GM18517 (cell line): Measurements from ENCODE around the gene FOXC1.

Experiments
- ATAC-seq: cut with Tn5 transposase; IDR thresholded peaks from one replicate; pipeline ENCODE4 v1.9.1; 2021; ENCODE audit warnings: mild to moderate bottlenecking, moderate library complexity; ENCODE audit not compliant: unreplicated experiment

Gene FOXC1

DNA sequence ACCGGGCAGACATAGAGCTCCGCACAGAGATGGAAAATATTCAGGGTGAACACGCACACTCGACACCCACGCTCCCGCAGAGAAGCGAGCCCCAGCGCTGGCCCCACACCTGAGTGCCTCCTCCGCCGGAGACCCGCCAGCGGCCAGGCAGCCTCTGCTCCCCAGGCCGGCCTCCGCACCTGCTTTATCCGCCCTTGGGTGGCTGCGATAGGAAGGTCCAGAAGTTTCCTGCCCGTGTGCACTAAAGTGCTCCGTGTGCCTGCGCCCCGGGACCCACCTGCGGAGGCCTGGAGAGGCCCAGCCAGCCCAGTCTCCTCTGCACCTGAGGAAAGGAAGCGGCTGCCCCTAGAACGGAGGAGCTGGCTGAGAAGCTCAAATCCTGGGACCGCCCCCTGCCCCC, 10.8 kb upstream of the FOXC1 start:
- no peak for ATAC-seq

GRCh38 chr6:1599469-1599868, 10.2 kb upstream of the FOXC1 start:
- ATAC-seq = no peak

DNA sequence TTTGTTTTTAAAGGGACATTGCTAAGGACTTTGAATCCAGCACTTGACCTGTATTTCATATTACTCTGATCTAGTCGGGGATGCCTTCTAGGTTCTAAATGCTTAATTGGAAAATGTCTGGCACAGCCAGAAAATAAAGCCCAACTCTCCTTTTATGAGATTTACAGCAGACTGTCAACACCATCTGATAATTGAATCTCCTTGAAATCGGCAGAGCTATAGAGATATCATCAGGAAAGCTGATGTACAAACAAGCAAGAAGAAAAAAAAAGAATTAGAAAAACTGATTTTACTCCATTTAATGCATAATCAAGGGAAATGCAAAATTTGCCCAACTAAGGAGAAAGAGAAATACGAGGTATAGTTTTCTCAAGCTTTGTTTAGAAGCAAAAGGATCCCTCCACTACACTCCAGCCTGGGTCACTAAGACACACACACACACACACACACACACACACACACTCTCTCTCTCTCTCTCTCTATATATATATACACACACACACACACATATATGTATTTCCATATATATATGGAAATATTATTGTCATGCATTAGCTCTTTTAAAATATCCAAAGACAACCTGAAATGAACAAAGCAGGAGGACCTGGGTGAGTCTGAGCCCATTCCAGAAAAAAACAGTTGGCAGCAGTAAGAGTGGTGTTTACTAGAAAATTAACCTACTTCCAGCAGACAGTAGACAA, 9.5 kb upstream of the FOXC1 start:
- ATAC-seq = no peak

DNA sequence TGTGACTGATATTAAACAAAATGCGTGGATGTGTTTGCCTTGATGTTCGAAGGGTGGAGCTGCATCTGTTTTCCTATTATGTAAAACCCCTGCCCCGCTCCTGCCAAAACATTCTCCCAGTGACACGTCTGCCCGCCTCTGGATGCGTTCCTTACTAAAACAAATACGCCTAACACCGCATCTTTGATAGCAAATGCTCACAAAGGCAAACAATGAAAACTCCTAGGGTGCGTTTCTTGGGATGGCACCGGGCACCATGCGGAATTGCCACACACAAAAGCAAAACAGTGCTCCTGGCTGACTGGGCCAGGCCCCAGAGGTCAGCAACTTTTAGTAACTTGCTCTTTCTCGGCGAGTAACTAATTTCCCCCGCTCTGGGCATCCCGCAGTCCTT, 9.0 kb upstream of the FOXC1 start:
- ATAC-seq = no peak

DNA sequence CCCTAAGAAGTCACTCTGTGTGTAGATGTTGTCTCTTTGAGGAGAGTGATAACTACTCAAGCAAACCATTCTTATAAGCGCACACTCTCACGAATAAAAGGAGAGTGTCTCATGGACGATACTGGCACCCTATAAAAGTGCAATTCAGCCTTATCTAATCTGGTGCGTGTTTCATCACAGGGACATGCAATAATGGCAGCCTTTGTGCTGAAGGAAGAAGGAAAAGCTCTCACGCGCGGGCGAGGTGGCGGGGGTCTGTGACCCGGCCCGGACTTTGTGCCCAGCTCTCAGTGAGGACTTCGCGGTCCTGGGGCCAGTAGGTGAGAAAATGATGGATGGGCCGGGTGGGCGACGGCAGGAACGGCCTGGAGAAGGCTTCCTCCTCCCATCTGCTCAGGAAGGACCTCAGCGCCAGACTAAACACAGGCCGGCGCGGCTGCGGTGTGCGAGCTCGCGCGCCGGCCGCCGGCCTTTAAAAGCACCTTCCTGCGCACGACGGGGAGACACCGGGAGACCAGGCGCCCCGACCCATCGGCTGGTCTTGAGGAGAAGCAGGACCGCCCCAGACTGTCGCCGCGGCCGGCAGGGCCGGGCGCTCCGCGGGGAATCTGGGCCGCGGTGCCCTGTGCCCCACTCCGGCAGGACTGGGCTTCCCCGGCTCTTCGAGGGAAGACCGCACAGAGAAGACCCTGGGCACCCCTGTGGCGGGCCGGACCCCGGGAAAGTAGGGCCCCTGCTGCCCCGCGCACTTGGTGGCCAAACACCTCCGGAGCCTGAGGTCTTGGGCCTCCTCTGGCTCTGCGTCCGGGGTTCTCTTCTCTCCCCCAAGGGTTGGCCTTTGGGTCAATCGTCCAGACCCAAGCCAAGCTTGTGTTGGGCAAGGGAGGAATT, 8.3 kb upstream of the FOXC1 start:
- no peak for ATAC-seq

DNA sequence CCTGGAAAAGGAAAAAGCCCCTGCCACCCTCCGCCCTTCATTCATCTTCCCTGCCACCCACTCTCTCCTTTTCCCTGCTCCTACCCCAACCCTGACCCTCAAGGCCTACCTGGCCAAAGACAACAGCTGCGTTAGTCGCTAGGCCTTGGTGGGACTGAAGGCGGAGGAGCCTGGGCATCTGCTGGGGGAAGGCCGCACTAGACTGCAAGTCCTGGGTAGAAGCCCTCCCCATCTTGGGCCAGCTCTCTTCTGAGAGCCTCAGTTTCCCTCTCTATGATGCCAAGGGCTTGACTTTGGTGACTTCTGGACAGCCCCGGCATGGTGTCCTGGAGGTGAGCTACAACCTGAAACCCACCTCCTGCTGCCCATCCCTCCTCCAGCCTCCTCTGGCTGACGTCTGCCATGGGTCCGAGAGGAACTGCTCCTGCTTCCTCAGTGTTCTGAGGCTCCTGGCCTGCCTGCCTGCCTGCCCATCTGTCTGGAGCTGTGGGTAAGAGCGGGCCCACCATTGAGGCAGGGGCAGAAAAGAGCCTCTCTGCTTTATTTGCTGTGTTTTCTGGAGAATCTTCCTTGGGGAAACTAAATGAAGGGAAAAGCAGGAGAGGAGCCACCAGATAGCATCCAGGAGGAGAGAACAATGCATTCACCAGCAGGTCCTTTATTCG, 7.5 kb upstream of the FOXC1 start:
- no peak for ATAC-seq

DNA sequence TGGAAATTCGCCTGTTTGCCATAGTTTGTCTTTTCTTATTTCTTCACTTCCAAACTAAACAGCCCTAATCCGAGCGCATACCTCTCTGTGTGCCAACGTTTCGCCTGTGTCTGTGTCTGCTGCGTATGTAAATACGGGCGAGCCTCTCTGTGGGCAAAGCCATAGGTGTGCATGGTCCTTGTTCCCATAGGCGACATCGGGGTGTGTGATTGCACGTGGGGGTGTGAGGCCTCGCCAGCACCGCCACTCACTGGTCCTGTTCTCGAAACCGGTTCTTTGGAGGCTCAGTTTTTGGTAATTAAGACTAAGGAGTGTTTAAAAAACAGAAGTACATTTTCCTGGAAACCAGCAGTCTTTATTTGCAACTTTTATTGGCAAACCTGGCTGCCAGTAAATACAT, 6.0 kb upstream of the FOXC1 start:
- ATAC-seq = no peak

GRCh38 chr6:1604158-1605003, 5.3 kb upstream of the FOXC1 start:
- ATAC-seq = no peak

DNA sequence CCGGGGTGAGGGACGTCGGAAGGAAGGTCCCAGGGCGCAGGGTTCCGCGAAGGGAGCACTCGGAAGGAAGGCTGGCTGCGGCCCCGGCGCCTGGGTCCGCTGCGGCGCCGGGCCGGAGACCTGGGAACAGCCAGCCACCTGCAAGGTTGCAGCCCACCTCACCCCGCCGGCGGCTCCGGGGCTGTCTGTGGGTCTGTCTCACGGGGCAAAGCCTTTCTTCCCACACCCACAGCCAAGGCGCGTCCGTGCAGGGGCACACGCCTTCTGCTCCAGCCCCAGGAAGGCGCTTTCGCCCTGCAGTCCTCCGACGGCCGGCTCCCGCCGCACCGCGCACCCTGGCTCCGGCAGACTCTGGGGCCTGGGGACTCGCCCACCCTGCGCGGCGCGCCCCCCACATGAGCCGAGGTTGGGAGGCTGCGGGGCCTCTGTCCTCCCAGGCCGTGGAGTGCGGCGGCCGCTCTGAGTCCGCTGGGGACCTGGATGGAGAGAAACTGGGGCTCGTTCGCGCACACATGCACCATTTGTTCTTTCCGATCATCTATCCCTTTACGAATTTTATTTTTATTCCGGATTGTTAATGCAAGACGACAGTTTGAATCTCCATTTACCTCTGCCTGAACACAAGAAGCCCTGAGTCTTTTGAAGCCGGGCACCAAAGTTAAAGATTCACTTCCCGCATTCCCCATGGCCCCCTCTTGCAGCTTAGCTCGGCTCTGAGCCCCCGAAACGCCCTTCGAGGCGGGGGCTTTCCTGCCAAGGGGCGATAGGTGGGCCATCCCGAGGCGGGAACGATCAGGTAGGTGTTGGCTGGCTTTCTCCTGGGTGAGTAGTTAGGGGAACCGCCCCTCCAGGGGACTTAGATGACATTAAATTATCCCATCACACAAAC, 4.5 kb upstream of the FOXC1 start:
- no peak for ATAC-seq

- ATAC-seq = no peak
Measured at GRCh38 chr6:1605893-1606779, 3.6 kb upstream of the FOXC1 start.

DNA sequence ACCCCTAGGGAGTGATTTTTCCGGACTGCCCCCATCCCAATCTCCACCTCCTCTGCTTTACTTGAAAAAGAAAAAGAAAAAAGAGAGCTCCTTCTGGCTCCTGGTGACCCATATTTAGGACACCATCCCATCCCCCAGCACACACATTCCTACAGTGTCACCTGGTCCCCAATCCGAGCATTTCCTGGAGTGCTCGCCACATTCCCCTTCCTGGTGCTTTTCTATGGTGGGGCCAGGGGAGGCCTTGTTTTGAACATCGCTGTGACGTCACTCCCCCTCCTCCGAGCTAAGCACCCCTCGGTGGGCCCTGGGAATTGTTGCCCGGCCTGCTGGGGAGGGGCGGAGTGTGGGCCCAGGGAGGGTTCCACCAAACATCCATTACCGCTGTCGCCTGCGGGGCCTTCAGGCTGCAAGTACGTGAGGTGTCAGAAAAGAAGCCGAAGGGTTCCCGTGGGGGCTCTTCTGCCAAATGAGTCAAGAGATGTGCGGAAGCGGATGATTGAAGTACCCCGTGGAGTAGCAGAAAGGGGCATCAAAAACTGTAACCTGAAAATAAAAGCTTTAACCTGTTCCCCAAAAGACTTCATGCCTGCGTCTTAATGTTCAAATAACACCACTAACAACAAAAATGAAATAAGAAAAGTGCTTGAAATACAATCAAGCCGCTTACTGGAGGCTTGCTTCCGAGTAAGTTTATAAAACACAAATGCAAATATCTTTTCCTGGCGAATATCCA, 2.8 kb upstream of the FOXC1 start:
- no peak for ATAC-seq

- no peak for ATAC-seq
Measured at GRCh38 chr6:1607516-1608221, 2.0 kb upstream of the FOXC1 start.

DNA sequence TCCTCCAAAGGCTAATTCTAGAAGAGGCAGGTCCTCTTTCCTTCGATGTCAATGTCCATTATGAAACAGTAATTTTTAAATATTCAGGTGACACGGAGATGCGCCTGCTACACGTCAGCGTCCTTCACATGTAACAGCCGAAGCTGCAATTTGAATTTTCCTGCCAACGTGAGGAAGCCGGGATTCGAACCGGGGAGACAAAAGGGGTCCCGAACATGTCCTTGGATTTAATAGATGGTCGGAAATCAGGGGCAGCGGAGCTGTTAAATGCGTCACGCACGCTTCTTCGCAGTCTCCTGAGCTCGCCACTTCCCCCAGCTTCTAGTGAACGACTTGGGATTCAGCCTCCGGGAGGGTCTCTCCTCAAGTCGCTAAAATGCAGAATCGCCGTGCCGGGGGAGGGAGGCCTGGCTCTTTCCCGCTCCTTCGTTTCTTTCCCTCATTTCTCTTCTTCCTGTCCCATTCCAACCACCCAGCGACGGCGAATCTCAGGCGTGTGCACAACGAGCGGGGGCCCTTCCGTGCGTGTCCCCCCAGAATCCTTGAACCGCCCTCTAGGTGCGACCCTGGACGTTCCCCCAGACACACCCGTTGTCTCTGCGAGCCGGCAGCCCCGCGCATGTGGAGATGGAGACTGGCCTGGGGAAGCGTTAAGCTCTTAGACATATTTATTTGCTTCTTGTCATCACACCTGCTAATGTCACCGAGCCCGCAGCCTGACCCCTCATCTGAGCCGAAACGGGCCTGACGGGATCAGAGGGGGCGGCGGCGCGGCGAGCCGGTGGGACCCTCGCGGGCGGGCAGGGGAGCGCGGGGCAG, 1.3 kb upstream of the FOXC1 start:
- ATAC-seq = no peak

GRCh38 chr6:1609041-1609647, 571 bp upstream of the FOXC1 start:
- ATAC-seq = no peak

- ATAC-seq = no peak
Measured at GRCh38 chr6:1610497-1611321, 994 bp downstream of the FOXC1 start.

- ATAC-seq = no peak
Measured at GRCh38 chr6:1611322-1611571, 1.5 kb downstream of the FOXC1 start.
